HG03064 (cell line): ENCODE measurements around the gene SLC8B1.

Experiments used
- ATAC-seq: cut with Tn5 transposase; IDR thresholded peaks from one replicate; pipeline ENCODE4 v1.9.1; 2021; ENCODE audit warnings: low read depth; ENCODE audit not compliant: unreplicated experiment

SLC8B1 gene

GRCh38 chr12:113249546-113249945 lies 85.4 kb downstream of the SLC8B1 start:
- ATAC-seq: no peak

DNA sequence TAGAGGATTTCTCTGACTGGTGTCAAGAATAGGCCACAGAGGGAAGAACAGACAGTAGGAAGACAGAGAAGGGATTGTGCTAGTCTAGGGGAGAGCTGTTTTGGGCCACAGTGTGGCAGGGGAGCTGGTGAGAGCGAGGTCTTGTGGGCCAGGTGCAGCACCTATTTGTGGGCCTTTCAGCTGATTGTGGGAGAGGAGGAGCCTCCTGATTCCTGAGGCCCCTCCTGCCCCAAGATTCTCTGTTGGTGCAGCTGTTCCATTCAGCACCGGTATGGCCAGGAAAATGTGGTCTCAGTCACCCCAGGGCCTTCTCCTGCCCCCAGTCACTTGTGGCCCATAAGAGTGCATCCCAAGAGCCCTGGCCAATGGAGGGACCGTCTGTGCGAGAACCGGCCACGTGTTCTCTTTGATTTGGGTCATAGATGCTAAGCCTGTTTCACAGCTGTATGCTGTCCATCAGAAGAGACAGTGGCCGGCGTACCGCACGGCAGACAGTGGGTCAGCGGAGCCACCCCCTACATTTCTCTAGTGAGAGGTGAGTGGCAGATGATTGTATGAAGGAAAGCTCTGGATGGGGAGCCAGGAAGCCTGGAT lies 86.0 kb downstream of the SLC8B1 start:
- ATAC-seq: no peak
